ENCODE results near the gene STRN.
"Not testable (repeated sequence)": the region's sequence is repeated elsewhere in the genome, so short reads cannot be mapped to it uniquely, and the experiment has no call there.

STRN gene

GRCh38 chr2:36960773-36961172 is 5.6 kb downstream of the STRN start:
- no peak for DNase-seq

- DNase-seq: no peak
These were observed 6.2 kb downstream of the STRN start for GRCh38 chr2:36960005-36960675.

GRCh38 chr2:36954977-36955607 is 11.2 kb downstream of the STRN start:
- DNase-seq: no peak

GRCh38 chr2:36952748-36953197 is 13.6 kb downstream of the STRN start:
- DNase-seq: no peak

- DNase-seq: no peak
These were observed 14.8 kb downstream of the STRN start for GRCh38 chr2:36951574-36951973.

- DNase-seq: no peak
These were observed 15.3 kb downstream of the STRN start for GRCh38 chr2:36951027-36951518.

- DNase-seq: no peak
These were observed 16.5 kb downstream of the STRN start for GRCh38 chr2:36949845-36950244.

GRCh38 chr2:36945240-36945639 is 21.1 kb downstream of the STRN start:
- DNase-seq: not testable (repeated sequence)

GRCh38 chr2:36941867-36942266 is 24.5 kb downstream of the STRN start:
- DNase-seq: no peak

GRCh38 chr2:36936526-36936925 is 29.8 kb downstream of the STRN start:
- DNase-seq: not testable (repeated sequence)

- DNase-seq: not testable (repeated sequence)
These were observed 34.6 kb downstream of the STRN start for GRCh38 chr2:36931688-36932087.

GRCh38 chr2:36930787-36931410 is 35.4 kb downstream of the STRN start:
- not testable (repeated sequence) for DNase-seq

GRCh38 chr2:36926175-36927132 is 39.9 kb downstream of the STRN start:
- not testable (repeated sequence) for DNase-seq

GRCh38 chr2:36922629-36923028 is 43.7 kb downstream of the STRN start:
- DNase-seq: not testable (repeated sequence)

- DNase-seq: no peak
These were observed 44.4 kb downstream of the STRN start for GRCh38 chr2:36921984-36922383.

- DNase-seq: no peak
These were observed 47.1 kb downstream of the STRN start for GRCh38 chr2:36919041-36919837.

- no peak for DNase-seq
These were observed 48.0 kb downstream of the STRN start for GRCh38 chr2:36918307-36918706.

GRCh38 chr2:36915627-36916026 is 50.7 kb downstream of the STRN start:
- no peak for DNase-seq

- DNase-seq: no peak
These were observed 53.6 kb downstream of the STRN start for GRCh38 chr2:36912695-36913094.

- DNase-seq: no peak
These were observed 55.3 kb downstream of the STRN start for GRCh38 chr2:36911012-36911411.

- no peak for DNase-seq
These were observed 60.1 kb downstream of the STRN start for GRCh38 chr2:36906277-36906676.

- DNase-seq: no peak
These were observed 61.7 kb downstream of the STRN start for GRCh38 chr2:36904636-36905035.

Data from NCI-H1105 (cell line).